SW 1271 (cell line): ENCODE data around the gene C8G.

ENCODE experiments used
- DNase-seq, 2 experiments: peaks; one replicate each; lab custom pipeline; 2025; lab: John Stamatoyannopoulos, UW

Gene C8G

GRCh38 chr9:136982232-136983051 is 37.4 kb downstream of the C8G start, which contains the start of gene LCNL1:
TSS of gene LCNL1 (plus strand) at chr9:136982993. CDS start at chr9:136983587, 594 bp downstream.
- no peak for DNase-seq

GRCh38 chr9:136983167-136983566 is 38.1 kb downstream of the C8G start:
- no peak for DNase-seq

GRCh38 chr9:136983656-136984314 is 38.7 kb downstream of the C8G start:
- no peak for DNase-seq

- DNase-seq: no peak
These were observed 39.5 kb downstream of the C8G start for GRCh38 chr9:136984464-136985026.

- no peak for DNase-seq
These were observed 40.1 kb downstream of the C8G start for GRCh38 chr9:136985027-136985602.

GRCh38 chr9:136985853-136986252 is 40.8 kb downstream of the C8G start:
- DNase-seq: no peak

- no peak for DNase-seq
These were observed 43.8 kb downstream of the C8G start for GRCh38 chr9:136988872-136989271.

- no peak for DNase-seq
These were observed 45.3 kb downstream of the C8G start for GRCh38 chr9:136990242-136990911.

- DNase-seq: peak; percentile 75 to 89
These were observed 47.2 kb downstream of the C8G start, which contains the start of gene PAXX for GRCh38 chr9:136991993-136992818. TSS of gene PAXX (plus strand) at chr9:136992422. CDS start at chr9:136992444, 22 bp downstream.

- DNase-seq: no peak
These were observed 47.9 kb downstream of the C8G start for GRCh38 chr9:136992819-136993369.

GRCh38 chr9:136994180-136994887 is 49.3 kb downstream of the C8G start:
- DNase-seq: no peak

GRCh38 chr9:136994888-136995230 is 49.8 kb downstream of the C8G start:
- no peak for DNase-seq

- DNase-seq: no peak
These were observed 50.3 kb downstream of the C8G start for GRCh38 chr9:136995362-136995761.

- no peak for DNase-seq
These were observed 50.8 kb downstream of the C8G start for GRCh38 chr9:136995772-136996311.
